ENCODE data around the gene CHAC2. TPM values are rescaled to one million over a fixed set of nuclear protein-coding genes. Genes with fewer than 3 reads are reported as not detected.

Gene CHAC2
- total RNA-seq, 1 experiment from 2014 or later, result 8.4 TPM

DNA sequence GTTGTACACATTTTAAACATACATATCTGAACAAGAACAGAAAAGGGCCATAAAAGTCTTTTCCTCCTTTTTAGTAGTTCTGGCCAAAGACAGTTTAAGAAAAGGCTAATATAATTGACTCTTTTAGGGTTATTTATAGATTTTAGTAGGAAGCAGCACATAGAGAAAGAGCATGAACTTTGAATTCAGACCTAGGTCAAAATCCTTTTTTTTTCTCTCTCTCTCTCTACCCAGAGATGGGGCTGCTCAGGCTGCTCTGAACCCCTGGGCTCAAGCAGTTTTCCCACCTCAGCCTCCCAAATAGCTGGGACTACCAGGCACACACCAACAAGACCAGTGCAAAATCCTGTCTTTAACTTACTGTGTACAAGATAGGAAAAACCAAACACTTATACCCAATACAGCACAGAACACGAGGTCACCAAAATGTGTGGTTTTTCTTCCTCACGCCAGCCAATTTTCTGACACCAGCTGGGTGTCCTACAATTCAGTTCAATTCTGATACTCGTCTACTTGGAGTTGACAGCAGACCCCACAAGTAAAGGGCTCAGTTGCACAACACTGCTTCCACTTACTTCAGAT, 51.3 kb downstream of the CHAC2 start:
- POLR2A ChIA-PET, result no interaction called here
- BruUV-seq (replicated peaks), result no TSS peak
- H4K20me1 ChIP-seq (ENCODE audit: insufficient read depth), result no peaks in the 10 kb centered on the region
- intact Hi-C loops (cut with micrococcal nuclease), result no loop called here
- no peak overlapping the region for H2AFZ ChIP-seq (ENCODE audit: low read depth, low read length, poor library complexity, severe bottlenecking)
- H3K27ac ChIP-seq (ENCODE audit: low read depth, low read length), result no peak overlapping the region
- H3K36me3 ChIP-seq (ENCODE audit: control insufficient read depth in 1 of 2, insufficient read depth in 2 of 2, low read length in 2 of 2), result peaks cover 0 to 6% of the 10 kb centered on the region in 2 experiments; a peak in 2 of 4 replicates
- H3K9ac ChIP-seq (ENCODE audit: low read length), result no peak overlapping the region
- ATAC-seq (no peak), DNase-seq (ENCODE audit: low read depth, low spot score) (no peak)
- no peak for TF ChIP-seq ZFX (IDR thresholded peaks at IDR 0.05)
- no peak for TF ChIP-seq EZH2 (IDR thresholded peaks at IDR 0.05)
- TF ChIP-seq FOSL1 (IDR thresholded peaks at IDR 0.05; ENCODE audit: low read depth), result no peak
- no peak for TF ChIP-seq CEBPB (IDR thresholded peaks at IDR 0.05; ENCODE audit: low read depth)
- TF ChIP-seq EGR1 (IDR thresholded peaks at IDR 0.05; ENCODE audit: low read depth), result no peak
- no peak for TF ChIP-seq POLR2AphosphoS5 (IDR thresholded peaks at IDR 0.05; ENCODE audit: low read depth, low read length)
- TF ChIP-seq POLR2A (IDR thresholded peaks at IDR 0.05; ENCODE audit: borderline replicate concordance, extremely low read depth, insufficient read depth, insufficient read length), result no peak
- no peak for TF ChIP-seq RAD21 (IDR thresholded peaks at IDR 0.05; ENCODE audit: low read depth)
- no peak for TF ChIP-seq TCF7L2 (IDR thresholded peaks at IDR 0.05; ENCODE audit: borderline replicate concordance, extremely low read depth, insufficient read depth, insufficient read length)
- TF ChIP-seq, protein P1, sequence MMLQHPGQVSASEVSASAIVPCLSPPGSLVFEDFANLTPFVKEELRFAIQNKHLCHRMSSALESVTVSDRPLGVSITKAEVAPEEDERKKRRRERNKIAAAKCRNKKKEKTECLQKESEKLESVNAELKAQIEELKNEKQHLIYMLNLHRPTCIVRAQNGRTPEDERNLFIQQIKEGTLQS (IDR thresholded peaks at IDR 0.05), result no peak
- TF ChIP-seq SIN3A (IDR thresholded peaks at IDR 0.05; ENCODE audit: low read depth), result no peak
- no peak for TF ChIP-seq ELF1 (IDR thresholded peaks at IDR 0.05; ENCODE audit: borderline replicate concordance, low read depth)
- TF ChIP-seq SRF (IDR thresholded peaks at IDR 0.05; ENCODE audit: low read depth), result no peak
- TF ChIP-seq, protein P2, sequence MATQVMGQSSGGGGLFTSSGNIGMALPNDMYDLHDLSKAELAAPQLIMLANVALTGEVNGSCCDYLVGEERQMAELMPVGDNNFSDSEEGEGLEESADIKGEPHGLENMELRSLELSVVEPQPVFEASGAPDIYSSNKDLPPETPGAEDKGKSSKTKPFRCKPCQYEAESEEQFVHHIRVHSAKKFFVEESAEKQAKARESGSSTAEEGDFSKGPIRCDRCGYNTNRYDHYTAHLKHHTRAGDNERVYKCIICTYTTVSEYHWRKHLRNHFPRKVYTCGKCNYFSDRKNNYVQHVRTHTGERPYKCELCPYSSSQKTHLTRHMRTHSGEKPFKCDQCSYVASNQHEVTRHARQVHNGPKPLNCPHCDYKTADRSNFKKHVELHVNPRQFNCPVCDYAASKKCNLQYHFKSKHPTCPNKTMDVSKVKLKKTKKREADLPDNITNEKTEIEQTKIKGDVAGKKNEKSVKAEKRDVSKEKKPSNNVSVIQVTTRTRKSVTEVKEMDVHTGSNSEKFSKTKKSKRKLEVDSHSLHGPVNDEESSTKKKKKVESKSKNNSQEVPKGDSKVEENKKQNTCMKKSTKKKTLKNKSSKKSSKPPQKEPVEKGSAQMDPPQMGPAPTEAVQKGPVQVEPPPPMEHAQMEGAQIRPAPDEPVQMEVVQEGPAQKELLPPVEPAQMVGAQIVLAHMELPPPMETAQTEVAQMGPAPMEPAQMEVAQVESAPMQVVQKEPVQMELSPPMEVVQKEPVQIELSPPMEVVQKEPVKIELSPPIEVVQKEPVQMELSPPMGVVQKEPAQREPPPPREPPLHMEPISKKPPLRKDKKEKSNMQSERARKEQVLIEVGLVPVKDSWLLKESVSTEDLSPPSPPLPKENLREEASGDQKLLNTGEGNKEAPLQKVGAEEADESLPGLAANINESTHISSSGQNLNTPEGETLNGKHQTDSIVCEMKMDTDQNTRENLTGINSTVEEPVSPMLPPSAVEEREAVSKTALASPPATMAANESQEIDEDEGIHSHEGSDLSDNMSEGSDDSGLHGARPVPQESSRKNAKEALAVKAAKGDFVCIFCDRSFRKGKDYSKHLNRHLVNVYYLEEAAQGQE (IDR thresholded peaks at IDR 0.05; ENCODE audit: low read depth), result no peak
- TF ChIP-seq, protein P3, sequence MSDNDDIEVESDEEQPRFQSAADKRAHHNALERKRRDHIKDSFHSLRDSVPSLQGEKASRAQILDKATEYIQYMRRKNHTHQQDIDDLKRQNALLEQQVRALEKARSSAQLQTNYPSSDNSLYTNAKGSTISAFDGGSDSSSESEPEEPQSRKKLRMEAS (IDR thresholded peaks at IDR 0.05), result no peak
- TF ChIP-seq CBX3 (IDR thresholded peaks at IDR 0.05; ENCODE audit: low read depth), result no peak
- TF ChIP-seq, protein P4, sequence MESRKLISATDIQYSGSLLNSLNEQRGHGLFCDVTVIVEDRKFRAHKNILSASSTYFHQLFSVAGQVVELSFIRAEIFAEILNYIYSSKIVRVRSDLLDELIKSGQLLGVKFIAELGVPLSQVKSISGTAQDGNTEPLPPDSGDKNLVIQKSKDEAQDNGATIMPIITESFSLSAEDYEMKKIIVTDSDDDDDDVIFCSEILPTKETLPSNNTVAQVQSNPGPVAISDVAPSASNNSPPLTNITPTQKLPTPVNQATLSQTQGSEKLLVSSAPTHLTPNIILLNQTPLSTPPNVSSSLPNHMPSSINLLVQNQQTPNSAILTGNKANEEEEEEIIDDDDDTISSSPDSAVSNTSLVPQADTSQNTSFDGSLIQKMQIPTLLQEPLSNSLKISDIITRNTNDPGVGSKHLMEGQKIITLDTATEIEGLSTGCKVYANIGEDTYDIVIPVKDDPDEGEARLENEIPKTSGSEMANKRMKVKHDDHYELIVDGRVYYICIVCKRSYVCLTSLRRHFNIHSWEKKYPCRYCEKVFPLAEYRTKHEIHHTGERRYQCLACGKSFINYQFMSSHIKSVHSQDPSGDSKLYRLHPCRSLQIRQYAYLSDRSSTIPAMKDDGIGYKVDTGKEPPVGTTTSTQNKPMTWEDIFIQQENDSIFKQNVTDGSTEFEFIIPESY (IDR thresholded peaks at IDR 0.05; ENCODE audit: extremely low read depth, insufficient replicate concordance, low read length), result no peak
- no peak for TF ChIP-seq EZH2phosphoT487 (IDR thresholded peaks at IDR 0.05; ENCODE audit: borderline replicate concordance)
- no peak for TF ChIP-seq JUND (IDR thresholded peaks at IDR 0.05)
- no peak for TF ChIP-seq YY1 (IDR thresholded peaks at IDR 0.05; ENCODE audit: extremely low read depth, insufficient replicate concordance, low read depth, low read length)
- H3K4me2 ChIP-seq (ENCODE audit: low read length), result no peak overlapping the region
- H3K9me2 ChIP-seq (ENCODE audit: insufficient read depth), result no peaks in the 10 kb centered on the region
- RAD21 ChIA-PET (ENCODE audit: low non-redundant PET in 1 of 2, low total read pairs in 2 of 2, uncharacterized antibody in 2 of 2, unreplicated experiment in 2 of 2), result no interaction called here
- CTCF ChIA-PET, result no interaction called here
- no peaks in the 10 kb centered on the region for H3K4me1 ChIP-seq (ENCODE audit: control insufficient read depth in 1 of 2, insufficient read depth in 2 of 2, low read length in 2 of 2)
- no peaks in the 10 kb centered on the region for H3K79me2 ChIP-seq (ENCODE audit: insufficient read depth, low read length)
- no peak overlapping the region for H3K4me3 ChIP-seq (replicated peaks in 1 of 2; ENCODE audit: low read depth in 1 of 2, low read length in 2 of 2)
- H3K27me3 ChIP-seq (ENCODE audit: insufficient read depth, low read length), result no peaks in the 10 kb centered on the region
- no peaks in the 10 kb centered on the region for H3K9me3 ChIP-seq (ENCODE audit: control insufficient read depth in 1 of 2, insufficient read depth in 1 of 2, low read depth in 1 of 2, low read length in 2 of 2)
